ENCODE measurements around the gene RPUSD1. TPM values are rescaled to one million over a fixed set of nuclear protein-coding genes. Genes with fewer than 3 reads are reported as not detected.
A peak's percentile ranks its signal among the peaks of the same experiment; 100 is the strongest.

The RPUSD1 gene
- polyA plus RNA-seq, 1 donor, result 10.3 TPM

- DNase-seq (ENCODE audit: low read depth), result no peak
Measured at GRCh38 chr16:818592-818991, 30.4 kb upstream of the RPUSD1 start.

- no peak for DNase-seq (ENCODE audit: low read depth)
Measured at GRCh38 chr16:818132-818531, 30.0 kb upstream of the RPUSD1 start.

DNA sequence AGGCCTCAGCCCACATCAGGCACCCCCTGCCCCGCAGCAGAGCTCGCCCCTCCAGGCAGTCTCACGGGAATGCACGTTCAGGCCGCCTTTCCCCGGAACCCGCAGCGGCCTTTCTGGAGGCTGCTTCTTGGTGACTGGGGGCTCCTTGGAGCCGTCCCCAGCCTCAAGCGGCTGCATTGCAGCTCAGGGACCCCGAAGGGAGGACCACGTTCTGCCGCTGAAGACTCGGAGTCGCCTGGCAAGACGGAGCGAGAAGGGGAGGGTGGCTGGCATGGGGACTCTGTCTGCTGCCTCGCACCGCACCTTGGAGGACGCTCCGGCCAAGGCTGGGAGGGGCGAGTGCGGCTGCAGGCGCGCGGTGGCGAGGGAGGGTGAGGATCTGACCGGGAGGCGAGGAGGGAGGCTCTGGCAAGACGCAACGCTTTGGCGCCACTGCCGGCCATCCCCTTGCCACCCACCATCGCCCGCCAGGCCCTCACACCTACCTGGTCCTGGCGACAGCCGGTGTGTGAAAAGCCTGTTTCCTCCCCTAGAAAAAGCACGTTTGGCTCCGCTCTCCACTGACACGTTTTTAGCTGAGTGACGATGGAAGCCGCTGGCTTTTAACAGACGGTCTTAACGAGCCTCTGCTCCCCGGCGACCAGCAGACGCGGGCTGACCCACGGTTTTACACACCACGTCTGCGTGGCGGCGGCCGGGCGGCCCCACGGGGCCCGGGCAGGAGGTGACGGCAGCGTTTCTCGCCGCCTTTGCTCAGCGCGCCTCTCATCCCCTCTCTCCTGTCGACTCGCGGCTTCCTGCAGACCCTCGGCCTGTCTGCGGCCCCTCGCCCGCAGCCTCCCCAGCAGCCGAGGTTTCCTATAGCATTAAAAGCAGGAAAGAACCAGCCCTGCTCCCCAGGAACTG lies 29.1 kb upstream of the RPUSD1 start:
- DNase-seq (ENCODE audit: low read depth), result no peak

DNA sequence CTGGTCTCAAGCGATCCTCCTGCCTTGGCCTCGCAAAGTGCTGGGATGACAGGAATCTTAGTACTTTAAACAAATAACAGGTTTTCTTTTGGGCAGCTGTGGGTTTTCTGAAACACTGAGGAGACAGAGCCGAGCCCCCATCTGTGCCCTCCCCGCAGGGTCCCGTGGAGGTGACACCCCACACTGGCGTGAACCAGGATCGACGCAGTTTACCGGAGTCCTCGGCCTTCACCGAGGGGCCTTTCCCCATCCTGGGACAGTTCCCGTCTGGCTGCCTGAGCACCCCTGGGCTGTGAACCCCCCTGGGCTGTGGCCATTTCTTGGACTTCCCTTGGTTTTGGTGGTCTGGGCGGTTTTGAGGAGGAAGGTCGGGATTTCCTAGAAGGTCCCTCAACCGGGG lies 27.7 kb upstream of the RPUSD1 start:
- no peak for DNase-seq (ENCODE audit: low read depth)

DNA sequence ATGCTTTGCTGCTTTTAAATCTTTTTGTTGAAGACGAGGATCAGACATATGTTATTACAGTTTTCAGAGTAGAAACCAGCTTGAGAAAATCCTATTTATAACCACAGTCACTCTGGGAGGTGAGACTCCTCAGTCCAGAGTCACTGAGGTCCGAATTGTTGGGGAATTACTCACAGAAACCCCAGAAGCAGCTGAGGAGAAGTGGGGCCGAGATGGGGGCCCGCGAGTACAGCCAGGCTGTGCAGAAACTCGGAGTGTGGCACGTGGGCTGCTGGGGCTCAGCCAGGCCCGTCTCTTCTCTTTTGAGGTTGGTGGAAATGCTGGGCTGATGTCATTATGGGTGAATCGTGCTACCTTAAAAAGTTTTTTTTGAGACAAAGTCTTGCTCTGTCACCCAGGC lies 26.8 kb upstream of the RPUSD1 start:
- no peak for DNase-seq (ENCODE audit: low read depth)

DNA sequence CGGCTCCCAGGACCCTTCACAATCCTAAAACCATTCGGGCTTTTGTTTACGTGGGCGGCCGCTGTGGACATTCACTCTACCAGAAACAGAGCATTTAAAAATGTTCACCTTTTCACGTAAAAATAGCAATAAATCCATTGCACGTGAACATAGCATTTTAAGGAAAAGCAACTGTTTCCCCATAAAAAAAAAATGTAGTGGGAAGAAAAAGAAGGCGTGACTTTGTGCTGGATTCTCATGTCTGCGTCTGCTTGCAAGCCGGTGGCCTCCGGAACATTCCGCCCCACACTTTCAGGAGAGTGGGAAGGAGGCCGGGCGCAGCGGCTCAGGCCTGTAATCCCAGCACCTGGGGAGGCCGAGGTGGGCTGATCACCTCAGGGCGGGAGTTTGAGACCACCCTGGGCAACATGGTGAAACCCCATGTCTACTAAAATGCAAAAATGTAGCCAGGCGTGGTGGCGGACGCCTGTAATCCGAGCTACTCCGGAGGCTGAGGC lies 25.8 kb upstream of the RPUSD1 start:
- no peak for DNase-seq (ENCODE audit: low read depth)

DNA sequence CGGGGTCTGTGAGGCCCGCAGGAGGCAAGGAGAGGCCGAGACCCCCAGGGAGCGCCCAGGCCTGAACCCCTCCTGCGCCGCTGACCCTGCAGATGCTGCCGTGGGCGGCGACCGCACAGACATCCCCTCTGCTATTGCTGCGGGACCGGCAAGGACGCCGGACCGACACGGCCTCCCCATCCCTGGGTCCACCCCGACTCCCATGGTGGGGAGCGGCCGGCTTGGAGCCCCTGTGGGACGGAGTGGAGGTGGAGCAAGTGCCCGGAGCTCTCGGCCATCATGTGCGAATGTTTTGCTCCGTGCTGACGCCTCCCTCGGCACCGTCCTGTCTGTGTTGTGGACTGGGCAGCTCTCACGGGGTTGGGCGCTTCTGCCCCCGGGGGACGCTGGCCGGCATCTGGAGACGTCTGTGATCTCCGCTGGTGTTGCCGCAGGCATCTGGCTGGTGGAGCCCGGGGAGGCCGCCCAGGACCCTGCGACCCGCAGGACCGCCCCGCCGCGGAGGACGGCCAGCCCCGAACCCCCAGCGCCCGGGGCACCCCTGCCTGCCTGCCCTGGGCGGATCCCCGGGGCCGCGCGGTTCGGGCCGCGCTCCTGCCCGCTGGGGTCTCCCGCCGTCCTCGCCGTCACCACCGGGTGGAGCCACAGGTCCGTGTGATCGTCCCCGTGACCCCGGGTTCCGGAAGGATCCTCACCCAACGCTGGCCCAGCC lies 25.2 kb upstream of the RPUSD1 start:
- DNase-seq (ENCODE audit: low read depth), result no peak

DNA sequence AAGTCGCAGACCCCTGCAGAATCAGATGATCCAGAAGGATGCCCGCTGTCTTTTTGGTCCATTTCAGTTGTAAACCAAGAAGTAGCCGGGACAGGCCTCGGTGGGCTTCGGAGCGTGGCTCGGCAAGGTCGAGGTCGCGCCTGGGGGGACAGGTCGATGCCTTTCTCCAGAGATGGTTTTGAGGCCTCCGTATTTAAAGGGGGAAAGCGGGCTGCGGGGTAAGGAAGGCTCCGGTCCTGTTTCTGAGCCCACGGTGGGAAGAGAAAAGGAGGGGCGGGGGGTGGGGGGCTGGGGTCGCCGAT lies 19.9 kb upstream of the RPUSD1 start:
- no peak for DNase-seq (ENCODE audit: low read depth)

- peak; percentile 63 for DNase-seq (ENCODE audit: low read depth)
Measured at GRCh38 chr16:807347-808084, 19.3 kb upstream of the RPUSD1 start.

DNA sequence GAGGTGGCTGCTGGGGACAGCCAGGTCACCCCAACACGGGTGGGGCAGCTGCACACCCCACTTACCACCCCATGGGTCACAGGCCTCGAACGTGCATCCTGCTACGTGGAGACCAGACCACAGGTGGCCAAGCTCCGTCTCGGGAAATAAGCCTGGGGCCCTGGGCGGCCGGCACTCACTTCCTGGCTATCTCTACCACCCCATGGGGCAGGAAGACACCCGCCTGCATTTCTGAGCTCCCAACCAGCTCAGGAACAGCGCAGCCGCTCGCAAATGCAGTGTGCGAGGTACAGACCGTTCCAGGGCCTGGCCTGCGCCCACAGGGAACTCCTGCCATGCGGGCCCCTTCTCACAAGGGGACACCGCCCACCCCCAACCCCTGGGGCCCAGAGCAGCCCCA lies 17.3 kb upstream of the RPUSD1 start:
- no peak for DNase-seq (ENCODE audit: low read depth)

DNA sequence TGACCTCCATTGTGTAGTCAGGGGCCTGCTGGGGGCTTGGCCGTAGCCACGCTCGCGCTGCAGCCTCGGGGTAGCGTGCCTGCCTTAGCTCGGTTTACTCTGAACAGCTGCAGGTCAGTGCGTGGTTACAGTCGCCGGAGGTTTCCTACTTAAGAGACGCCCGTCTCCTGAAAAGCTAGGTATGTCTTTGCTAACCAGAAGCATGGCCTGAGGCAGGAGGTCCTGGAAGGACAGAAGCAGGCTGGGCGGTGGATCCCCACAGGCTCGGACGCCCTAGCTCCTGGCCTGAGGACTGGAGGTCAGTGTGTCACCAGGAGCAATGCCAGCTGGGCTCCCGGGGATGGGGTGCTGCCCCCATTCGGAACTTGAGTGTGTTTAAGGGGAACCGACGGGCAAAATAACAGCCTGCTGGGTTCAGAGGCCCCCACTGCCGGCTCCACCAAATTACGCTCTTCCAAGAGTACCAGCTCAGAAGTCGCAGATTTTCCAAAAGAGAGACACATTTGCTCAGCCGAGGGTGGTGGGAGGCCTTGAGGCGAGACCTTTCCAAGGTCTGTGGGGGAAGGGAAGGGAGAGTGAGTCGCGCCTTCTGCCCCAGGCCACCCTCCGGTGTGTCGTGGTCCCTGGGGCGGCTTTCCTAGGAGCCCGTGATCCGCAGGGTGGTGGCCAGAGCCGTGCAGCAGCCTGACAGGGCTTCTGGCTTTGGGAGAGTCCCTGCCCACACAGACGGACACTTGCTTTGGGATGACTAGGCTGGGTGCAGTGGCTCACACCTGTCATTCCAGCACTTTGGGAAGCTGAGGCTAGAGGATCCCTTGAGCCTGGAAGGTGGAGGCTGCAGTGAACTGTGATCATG lies 16.2 kb upstream of the RPUSD1 start:
- DNase-seq (ENCODE audit: low read depth), result no peak

- no peak for DNase-seq (ENCODE audit: low read depth)
Measured at GRCh38 chr16:803754-804080, 15.5 kb upstream of the RPUSD1 start.

GRCh38 chr16:802914-803753 lies 15.0 kb upstream of the RPUSD1 start:
- no peak for DNase-seq (ENCODE audit: low read depth)

DNA sequence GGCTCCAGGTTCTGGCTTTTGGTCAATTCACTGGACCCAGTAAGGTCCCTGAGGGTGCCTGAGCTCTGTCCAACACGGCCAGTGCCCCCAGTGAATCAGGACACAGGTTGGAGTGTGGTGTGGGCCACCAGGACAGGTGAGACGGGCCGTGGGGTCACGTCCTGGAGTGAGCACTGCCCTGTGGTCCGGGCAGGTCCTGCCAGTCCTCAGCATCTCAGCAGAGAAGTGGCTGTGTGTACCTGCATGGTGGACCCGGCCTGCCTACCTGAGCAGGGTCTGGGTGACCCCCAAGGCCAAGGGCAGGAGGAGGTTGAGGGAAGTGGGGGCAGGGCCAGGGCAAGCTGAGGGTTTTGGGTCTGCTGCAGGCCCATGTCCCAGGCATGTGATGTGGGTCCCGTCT lies 14.3 kb upstream of the RPUSD1 start:
- DNase-seq (ENCODE audit: low read depth), result no peak

DNA sequence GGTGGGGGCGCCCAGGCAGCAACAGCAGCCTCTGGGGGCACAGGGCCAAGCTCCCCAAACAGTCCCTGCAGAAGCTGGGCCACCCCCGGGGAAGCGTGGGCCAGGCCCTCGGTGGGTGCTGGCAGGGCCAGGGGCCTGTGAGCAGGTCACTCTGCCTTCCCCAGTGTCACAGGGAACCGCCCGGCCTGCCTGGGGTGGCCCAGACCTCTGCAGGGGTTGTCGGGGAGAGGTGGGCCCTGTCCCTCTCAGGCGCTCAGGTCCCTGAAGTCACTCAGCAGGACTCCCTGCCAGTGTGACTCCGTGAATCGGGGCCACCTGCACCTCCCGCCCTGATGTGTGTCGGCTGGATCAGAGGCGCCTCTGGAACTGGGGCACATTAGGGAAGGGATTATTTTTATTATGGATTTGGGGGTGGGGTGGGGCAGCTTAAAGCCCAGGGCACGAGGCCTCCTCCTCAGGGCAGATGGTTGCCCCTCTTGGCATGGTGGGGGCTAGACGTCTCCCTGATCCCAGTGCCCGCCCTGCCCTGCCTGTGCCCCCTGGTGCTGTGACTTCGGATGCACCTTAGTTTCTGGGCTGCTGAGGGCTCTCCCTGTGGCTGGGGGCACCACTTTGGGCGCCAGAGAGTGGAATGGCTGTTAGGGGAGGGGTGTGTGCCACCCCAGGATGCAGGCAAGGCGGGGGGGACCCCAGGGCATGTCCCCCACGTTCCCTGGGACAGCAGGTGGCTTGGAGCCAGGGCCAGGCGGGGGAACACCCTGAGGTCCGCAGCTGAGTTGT lies 13.6 kb upstream of the RPUSD1 start:
- no peak for DNase-seq (ENCODE audit: low read depth)

DNA sequence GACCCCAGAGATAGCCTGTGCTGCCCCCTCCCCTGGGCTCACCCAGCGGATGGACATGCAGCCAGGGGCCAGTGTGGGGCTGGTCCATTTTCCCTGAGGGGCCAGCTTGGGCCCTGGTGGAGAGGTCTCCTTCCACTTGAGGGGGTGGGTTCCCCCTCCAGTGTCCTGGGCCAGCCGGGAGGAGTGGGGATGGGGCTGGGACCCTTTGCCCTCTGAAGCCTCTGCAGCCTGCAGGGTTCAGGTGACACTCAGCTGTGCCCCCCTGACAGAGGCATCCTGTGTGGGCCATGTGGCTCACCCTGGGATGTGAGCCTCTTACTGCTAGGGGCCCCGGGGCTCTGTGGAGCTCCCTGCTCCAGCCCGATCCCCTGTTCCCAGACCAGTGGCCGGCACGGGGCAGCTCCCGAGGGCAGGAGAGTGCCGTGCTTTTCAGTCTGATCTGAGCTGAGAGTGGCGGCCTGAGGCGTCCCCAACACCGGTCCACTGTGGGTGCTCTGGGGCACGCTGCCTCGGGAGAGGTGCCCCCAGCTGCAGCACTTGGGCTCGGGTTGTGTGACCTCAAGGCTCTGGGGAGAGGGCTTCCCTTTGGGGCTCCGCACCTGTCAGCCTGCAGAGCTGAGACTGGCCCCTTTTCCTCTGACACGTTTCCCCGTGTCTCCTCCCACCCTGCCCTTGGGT lies 12.8 kb upstream of the RPUSD1 start:
- DNase-seq (ENCODE audit: low read depth), result no peak

DNA sequence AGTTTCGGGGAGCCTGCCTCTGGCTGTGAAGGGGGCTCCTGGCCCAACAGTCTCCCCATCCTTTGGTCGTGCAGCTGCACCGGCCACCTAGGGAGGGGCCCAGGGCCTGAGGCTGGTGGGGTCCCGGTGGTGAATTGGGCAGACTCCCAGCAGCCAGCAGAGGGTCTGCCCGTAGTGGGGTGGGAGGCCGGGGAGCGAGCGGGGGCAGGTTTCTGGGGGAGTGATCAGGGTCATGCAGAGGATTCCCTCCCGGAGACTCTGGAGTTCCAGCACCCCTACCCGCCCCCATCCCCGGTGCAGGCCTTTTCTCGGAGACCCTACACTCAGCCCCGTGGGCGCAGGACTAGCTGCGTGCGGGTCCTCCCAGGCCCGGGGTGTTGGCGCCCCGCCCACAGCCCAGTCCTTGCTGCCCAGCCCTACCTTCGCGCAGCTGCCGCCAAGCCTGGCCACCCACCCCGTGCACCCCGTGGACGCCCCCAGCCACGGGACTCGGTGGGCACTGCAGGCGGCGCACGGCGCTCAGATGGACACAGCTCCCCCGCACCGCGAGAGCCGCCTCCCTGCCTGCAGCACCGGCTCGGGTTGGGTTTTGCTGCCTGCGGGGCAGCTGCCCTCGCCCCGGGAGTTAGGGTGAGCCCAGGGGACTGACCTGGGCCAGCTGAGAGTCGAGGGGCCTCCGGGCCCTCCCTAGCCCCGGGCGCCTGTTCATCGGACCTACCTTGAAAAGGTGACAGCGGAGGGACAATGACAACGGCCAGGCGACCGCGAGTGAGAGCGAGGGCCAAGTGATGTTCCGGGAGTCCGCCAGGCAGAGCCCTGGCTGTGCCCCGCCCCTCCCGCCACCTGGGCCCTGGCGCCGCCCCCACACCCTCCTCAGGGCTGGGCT lies 12.0 kb upstream of the RPUSD1 start, which contains the start of gene GNG13:
Gene GNG13 (minus strand): TSS at position 787 of the 886 bp plus-strand sequence. CDS start 1,657 bp downstream, outside the sequence.
- DNase-seq (ENCODE audit: low read depth), result no peak
